ENCODE measurements around the gene UBE2O.

DNA sequence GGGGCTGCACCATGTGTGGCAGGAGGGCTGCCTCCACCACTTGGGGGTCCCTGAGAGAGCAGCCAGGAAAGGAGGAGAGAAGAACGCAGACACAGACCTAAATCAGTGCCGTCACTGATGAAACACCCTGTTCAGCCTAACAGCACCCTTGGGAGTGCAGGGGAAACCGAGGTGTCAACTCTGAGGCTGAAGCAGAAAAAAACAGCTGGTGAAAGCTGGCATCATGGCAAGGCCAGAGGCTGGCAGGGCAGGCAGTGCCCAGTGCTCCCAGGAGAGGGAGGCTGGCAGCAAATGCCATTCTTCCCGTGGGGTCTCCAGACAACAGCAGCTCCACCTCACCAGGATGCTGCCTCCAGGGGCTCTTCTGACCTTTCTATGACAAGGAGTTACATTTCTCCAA lies 45.4 kb downstream of the UBE2O start:
- TF ChIP-seq, protein P1, sequence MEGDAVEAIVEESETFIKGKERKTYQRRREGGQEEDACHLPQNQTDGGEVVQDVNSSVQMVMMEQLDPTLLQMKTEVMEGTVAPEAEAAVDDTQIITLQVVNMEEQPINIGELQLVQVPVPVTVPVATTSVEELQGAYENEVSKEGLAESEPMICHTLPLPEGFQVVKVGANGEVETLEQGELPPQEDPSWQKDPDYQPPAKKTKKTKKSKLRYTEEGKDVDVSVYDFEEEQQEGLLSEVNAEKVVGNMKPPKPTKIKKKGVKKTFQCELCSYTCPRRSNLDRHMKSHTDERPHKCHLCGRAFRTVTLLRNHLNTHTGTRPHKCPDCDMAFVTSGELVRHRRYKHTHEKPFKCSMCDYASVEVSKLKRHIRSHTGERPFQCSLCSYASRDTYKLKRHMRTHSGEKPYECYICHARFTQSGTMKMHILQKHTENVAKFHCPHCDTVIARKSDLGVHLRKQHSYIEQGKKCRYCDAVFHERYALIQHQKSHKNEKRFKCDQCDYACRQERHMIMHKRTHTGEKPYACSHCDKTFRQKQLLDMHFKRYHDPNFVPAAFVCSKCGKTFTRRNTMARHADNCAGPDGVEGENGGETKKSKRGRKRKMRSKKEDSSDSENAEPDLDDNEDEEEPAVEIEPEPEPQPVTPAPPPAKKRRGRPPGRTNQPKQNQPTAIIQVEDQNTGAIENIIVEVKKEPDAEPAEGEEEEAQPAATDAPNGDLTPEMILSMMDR (conservative IDR thresholded peaks at IDR 0.05; ENCODE audit: low read depth in 2 of 2), result no peak
- TF ChIP-seq JUNB (IDR thresholded peaks at IDR 0.05; ENCODE audit: unreplicated experiment), result no peak

All from GM23338 (cell line).